Cardiac atrium fibroblast (primary cell): Measurements from ENCODE around the gene THADA. TPM values are rescaled to one million over a fixed set of nuclear protein-coding genes. Genes with fewer than 3 reads are reported as not detected.

Source experiments
- total RNA-seq: library from RNA; depleted of rRNA; stranded (reverse); fragments of >200 nt; gene quantifications from 2 replicates; pipeline ENCODE4 v1.2.3, GENCODE V29; 2015

Gene THADA, protein sequence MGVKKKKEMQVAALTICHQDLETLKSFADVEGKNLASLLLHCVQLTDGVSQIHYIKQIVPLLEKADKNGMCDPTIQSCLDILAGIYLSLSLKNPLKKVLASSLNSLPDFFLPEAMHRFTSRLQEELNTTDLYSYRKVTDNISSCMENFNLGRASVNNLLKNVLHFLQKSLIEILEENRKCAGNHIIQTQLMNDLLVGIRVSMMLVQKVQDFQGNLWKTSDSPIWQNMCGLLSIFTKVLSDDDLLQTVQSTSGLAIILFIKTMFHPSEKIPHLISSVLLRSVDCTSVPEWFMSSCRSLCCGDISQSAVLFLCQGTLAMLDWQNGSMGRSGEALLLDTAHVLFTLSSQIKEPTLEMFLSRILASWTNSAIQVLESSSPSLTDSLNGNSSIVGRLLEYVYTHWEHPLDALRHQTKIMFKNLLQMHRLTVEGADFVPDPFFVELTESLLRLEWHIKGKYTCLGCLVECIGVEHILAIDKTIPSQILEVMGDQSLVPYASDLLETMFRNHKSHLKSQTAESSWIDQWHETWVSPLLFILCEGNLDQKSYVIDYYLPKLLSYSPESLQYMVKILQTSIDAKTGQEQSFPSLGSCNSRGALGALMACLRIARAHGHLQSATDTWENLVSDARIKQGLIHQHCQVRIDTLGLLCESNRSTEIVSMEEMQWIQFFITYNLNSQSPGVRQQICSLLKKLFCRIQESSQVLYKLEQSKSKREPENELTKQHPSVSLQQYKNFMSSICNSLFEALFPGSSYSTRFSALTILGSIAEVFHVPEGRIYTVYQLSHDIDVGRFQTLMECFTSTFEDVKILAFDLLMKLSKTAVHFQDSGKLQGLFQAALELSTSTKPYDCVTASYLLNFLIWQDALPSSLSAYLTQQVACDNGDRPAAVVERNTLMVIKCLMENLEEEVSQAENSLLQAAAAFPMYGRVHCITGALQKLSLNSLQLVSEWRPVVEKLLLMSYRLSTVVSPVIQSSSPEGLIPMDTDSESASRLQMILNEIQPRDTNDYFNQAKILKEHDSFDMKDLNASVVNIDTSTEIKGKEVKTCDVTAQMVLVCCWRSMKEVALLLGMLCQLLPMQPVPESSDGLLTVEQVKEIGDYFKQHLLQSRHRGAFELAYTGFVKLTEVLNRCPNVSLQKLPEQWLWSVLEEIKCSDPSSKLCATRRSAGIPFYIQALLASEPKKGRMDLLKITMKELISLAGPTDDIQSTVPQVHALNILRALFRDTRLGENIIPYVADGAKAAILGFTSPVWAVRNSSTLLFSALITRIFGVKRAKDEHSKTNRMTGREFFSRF (N-terminal part only)
- total RNA-seq, result 12.3 and 15.4 TPM in 2 replicates

DNA sequence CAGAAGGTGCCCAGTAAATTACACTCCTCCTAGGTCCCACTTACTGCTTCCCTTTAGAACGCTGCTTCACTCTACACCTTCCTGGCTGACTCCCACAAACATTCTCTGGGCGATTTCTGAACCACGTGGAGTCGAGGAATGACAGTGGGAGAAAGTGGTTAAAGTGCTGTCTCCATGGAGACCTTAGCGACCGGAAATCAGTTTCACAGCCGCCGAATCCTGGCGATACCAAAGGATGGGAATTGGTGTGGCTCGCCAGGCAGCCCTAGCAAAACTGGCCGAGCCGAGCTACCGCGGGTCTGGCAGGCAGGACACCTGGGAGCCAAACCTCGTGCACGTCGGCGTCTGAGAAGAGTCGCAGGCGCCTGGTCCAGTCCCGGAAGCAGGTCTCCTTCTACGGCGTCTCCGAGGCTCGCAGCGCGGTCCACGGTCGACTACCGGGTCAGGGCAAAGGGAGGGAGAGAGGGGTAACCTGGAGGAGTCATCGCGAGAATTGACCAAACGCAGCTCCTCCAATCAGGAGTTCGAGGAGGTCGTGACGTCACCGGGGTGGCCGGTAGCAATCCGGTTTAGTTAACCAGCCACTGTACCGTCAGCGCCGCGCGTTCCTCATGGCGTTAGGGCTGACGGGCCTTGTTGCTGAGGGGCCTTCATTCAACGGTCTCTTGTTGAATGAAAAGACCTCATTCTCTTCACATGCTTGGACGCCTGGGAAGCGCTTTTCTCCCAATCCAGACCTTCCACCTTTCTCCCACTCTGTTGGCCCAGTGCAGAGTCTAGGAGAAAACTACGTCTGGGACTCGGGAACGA is at the start of gene THADA:
Gene THADA, minus strand, starts transcription at position 436 of the 810 bp plus-strand sequence. CDS start 3,646 bp downstream, outside the sequence.

DNA sequence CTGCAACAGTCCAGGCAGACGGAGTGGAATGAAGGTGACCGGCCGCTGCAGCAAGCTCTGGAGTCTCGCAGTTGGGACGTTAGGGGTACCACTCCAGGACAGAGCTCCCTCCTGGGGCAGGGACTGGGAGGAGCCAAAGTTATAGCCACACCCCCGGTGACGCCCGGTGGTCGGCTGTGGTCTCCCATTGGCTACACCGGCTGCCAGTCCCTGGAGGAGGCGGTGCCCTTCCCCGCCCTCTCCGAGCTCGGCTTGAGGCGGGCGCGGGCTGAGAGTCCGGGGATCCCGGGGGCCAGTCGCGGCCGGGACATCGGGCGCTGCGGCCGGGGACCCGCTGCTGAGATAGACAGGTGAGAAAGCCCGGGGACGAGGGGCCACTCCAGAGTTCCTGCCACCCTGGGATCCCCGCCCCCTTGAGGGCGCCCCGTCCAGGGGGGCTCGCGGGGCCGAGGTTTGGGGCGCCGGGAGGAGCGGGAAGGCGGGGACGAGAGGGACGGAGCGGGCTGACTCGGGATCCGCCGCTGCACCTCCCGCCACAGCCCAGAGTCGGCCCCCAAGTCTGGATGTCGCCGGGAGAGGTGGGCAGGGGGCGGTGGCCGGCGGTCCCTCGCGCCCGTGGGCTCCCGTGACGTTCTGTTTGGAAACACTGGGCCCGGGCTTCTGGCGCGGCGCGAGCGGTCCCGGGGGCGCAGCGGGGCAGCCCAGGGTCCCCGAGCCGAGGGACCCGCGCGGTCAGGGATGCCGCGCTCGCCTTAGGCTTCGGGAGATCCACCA is 41.4 kb upstream of the THADA start, which contains the start of gene PLEKHH2:
Gene PLEKHH2, plus strand, starts transcription at position 231 of the 774 bp plus-strand sequence. CDS start 7,414 bp downstream, outside the sequence.

GRCh38 chr2:43226558-43226954 is 369.3 kb downstream of the THADA start, which contains the start of gene ZFP36L2:
ZFP36L2 (minus strand) TSS chr2:43226606; CDS start chr2:43226315, 291 bp downstream.

Other genes with a start within 250 kb of the THADA start
- 0.90 and 1.8 TPM in 2 replicates for gene PLEKHH2, start 41.2 kb upstream of the THADA start, total RNA-seq
- 0.72 TPM in 1 of 2 replicates, not detected in the other for gene C1GALT1C1L, start 80.4 kb upstream of the THADA start, total RNA-seq
- gene DYNC2LI1, start 178.0 kb upstream of the THADA start, total RNA-seq, result 8.7 and 13.5 TPM in 2 replicates
- not detected in 2 replicates for gene ABCG5, start 242.8 kb upstream of the THADA start, total RNA-seq
- not detected in 2 replicates for gene ABCG8, start 242.9 kb upstream of the THADA start, total RNA-seq